Panc1 (cell line): ENCODE results near the gene ABCG1.

Source experiments
- CTCF ChIP-seq: fragments of 450-650 bp; IDR thresholded peaks from 2 replicates; pipeline ENCODE4 v1.5.1; 2017; ENCODE audit warnings: mild to moderate bottlenecking
- POLR2AphosphoS5 ChIP-seq: IDR thresholded peaks from 2 replicates; pipeline ENCODE4 v1.6.1; 2012; ENCODE audit warnings: mild to moderate bottlenecking, low read depth, low read length, moderate library complexity
- REST ChIP-seq, 2 experiments: IDR thresholded peaks; 2 replicates each; pipeline ENCODE4 v1.6.1; 2011 to 2012; ENCODE audit warnings: low read depth in 2 of 2, control low read depth in 1 of 2, low read length in 1 of 2, mild to moderate bottlenecking in 1 of 2, moderate library complexity in 1 of 2; ENCODE audit not compliant: insufficient read depth in 1 of 2

GRCh38 chr21:42232176-42232825 is 13.4 kb downstream of the ABCG1 start:
- TF ChIP-seq CTCF: no peak
- TF ChIP-seq REST (IDR thresholded peaks at IDR 0.05; ENCODE audit: insufficient read depth in 1 of 2, low read depth in 2 of 2, low read length in 1 of 2): no peak
- TF ChIP-seq POLR2AphosphoS5: no peak
